Kidney (tissue), 14 donors: Measurements from ENCODE around the gene DCAF6. TPM values are rescaled to one million over a fixed set of nuclear protein-coding genes. Genes with fewer than 3 reads are reported as not detected.

Source experiments
- DNase-seq, 5 donors: peaks; one replicate each; pipeline ENCODE4 v3.0.0-alpha.2; 2013 to 2020
- FAIRE-seq: peaks from 2 replicates; lab custom pipeline; 2012; peaks lifted over from hg19 to GRCh38; lab: Jason Lieb, UNC
- H3K27ac ChIP-seq, 2 donors: one replicate each; pipeline ENCODE4 v1.7.0; 2013; ENCODE audit warnings: low read depth in 2 of 2, low read length in 2 of 2, inconsistent platforms in 1 of 2
- H3K27me3 ChIP-seq: one replicate; pipeline ENCODE4 v1.7.1; 2013; ENCODE audit warnings: low read length, inconsistent platforms; ENCODE audit not compliant: control insufficient read depth, insufficient read depth
- H3K36me3 ChIP-seq, 3 donors: one replicate each; pipeline versions ENCODE4 v1.7.0 to v1.7.1; 2013; ENCODE audit warnings: low read length in 3 of 3, control low read depth in 1 of 3, inconsistent platforms in 1 of 3; ENCODE audit not compliant: insufficient read depth in 3 of 3, control insufficient read depth in 2 of 3
- H3K4me1 ChIP-seq, 3 donors: one replicate each; pipeline versions ENCODE4 v1.7.0 to v1.7.1; 2013; ENCODE audit warnings: low read length in 3 of 3, inconsistent platforms in 1 of 3, low read depth in 1 of 3; ENCODE audit not compliant: control insufficient read depth in 2 of 3, insufficient read depth in 2 of 3
- H3K4me3 ChIP-seq, 3 donors: one replicate each; pipeline versions ENCODE4 v1.7.0 to v1.8.1; 2013; ENCODE audit warnings: low read length in 3 of 3, control low read depth in 1 of 3, inconsistent platforms in 1 of 3
- H3K9ac ChIP-seq, 3 donors: one replicate each; pipeline versions ENCODE4 v1.7.0 to v1.7.1; 2013; ENCODE audit warnings: low read length in 3 of 3, control low read depth in 1 of 3, inconsistent platforms in 1 of 3
- H3K9me3 ChIP-seq, 3 donors: one replicate each; pipeline versions ENCODE4 v1.7.0 to v1.7.1; 2013; ENCODE audit warnings: low read length in 3 of 3, control low read depth in 1 of 3, inconsistent platforms in 1 of 3; ENCODE audit not compliant: control insufficient read depth in 2 of 3, insufficient read depth in 1 of 3
- CTCF ChIP-seq: IDR thresholded peaks from 3 replicates; pipeline ENCODE4 v1.5.1; 2012; ENCODE audit warnings: mild to moderate bottlenecking, moderate library complexity, borderline replicate concordance; ENCODE audit not compliant: insufficient read depth; ENCODE audit errors: extremely low read depth
- intact Hi-C: fragments of 100-400 bp; cut with DNase I; formaldehyde crosslinking; loops from one replicate; pipeline ENCODE4 v1.11.1; 2022
- polyA plus RNA-seq: library from polyadenylated mRNA; stranded (reverse); fragments of 350-450 nt; fragmentation: Illumina TruSeq; extraction: RNeasy Lipid Tissue Mini Kit (QIAGEN cat#74804); gene quantifications from one replicate; pipeline ENCODE4 v1.2.3, GENCODE V29; 2014; ENCODE audit warnings: low read depth, low replicate concordance; ENCODE audit not compliant: insufficient read depth
- total RNA-seq: library from RNA; stranded (reverse); fragmentation: NEBNext Ultra II Directional; extraction: Animal tissue kit (Norgen Biotek cat#: 25700); gene quantifications from one replicate; pipeline ENCODE4 v1.2.1, GENCODE V29; 2021
- donor health status: control.
- donor health status: control.
- donor health status: control.
- donor health status: control.
- donor health status: control.
- donor health status: DM: yes; HTN: yes; CAD: no.
- donor health status: Normal renal cell carcinoma (clear cell type).

Gene DCAF6
- total and polyA plus RNA-seq, 2 donors from 2014 or later, result 30.8 to 58.8 TPM

- H3K4me1 ChIP-seq, result peaks cover 0 to 12% (median 0%) of the 10 kb centered on the region in 3 donors
- no peak for FAIRE-seq
These were observed 12.4 kb upstream of the DCAF6 start for GRCh38 chr1:167924102-167924501.

GRCh38 chr1:167924543-167925231 lies 11.8 kb upstream of the DCAF6 start:
- FAIRE-seq (no peak), DNase-seq (no peak)
- no peak overlapping the region for H3K27ac ChIP-seq
- H3K9ac ChIP-seq, result no peak overlapping the region
- H3K27me3 ChIP-seq, result no peaks in the 10 kb centered on the region
- no peak for TF ChIP-seq CTCF
- H3K4me3 ChIP-seq, result no peak overlapping the region
- intact Hi-C loops, result no loop called here
- H3K4me1 ChIP-seq, result peaks cover 0 to 12% (median 0%) of the 10 kb centered on the region in 3 donors
- peaks cover 0 to 8% (median 0%) of the 10 kb centered on the region in 3 donors for H3K36me3 ChIP-seq
- no peaks in the 10 kb centered on the region for H3K9me3 ChIP-seq

More at GRCh38 chr1:167924102-167924501, 12.4 kb upstream of the DCAF6 start:
- H3K27ac ChIP-seq, result no peak overlapping the region
- no peak for TF ChIP-seq CTCF
- intact Hi-C loops, result no loop called here
- no peaks in the 10 kb centered on the region for H3K9me3 ChIP-seq
- H3K9ac ChIP-seq, result no peak overlapping the region
- no peak overlapping the region for H3K4me3 ChIP-seq
- peaks cover 0 to 8% (median 0%) of the 10 kb centered on the region in 3 donors for H3K36me3 ChIP-seq
- H3K27me3 ChIP-seq, result no peaks in the 10 kb centered on the region
- no peak for DNase-seq

- peak overlapping the region in 2 of 3 donors; percentile 24 to 46 for H3K4me3 ChIP-seq
- FAIRE-seq, result no peak
- H3K9me3 ChIP-seq, result no peaks in the 10 kb centered on the region
These were observed 9.9 kb upstream of the DCAF6 start for GRCh38 chr1:167926486-167926997.

More at GRCh38 chr1:167926486-167926997, 9.9 kb upstream of the DCAF6 start:
- peak overlapping the region in 1 of 2 donors; percentile 15 for H3K27ac ChIP-seq
- H3K36me3 ChIP-seq, result peaks cover 0 to 8% (median 0%) of the 10 kb centered on the region in 3 donors
- H3K9ac ChIP-seq, result no peak overlapping the region
- H3K4me1 ChIP-seq, result peaks cover 0 to 17% (median 2%) of the 10 kb centered on the region in 3 donors
- H3K27me3 ChIP-seq, result no peaks in the 10 kb centered on the region
- TF ChIP-seq CTCF, result no peak
- peak in 1 of 5 donors; percentile 37 for DNase-seq
- intact Hi-C loops, result no loop called here
